Adipocyte (in vitro differentiated cells): ENCODE results near the gene TRMT13.
A peak's percentile ranks its signal among the peaks of the same experiment; 100 is the strongest.

ENCODE experiments used
- DNase-seq: peaks from one replicate; pipeline ENCODE4 v3.0.0-alpha.2; 2015; ENCODE audit warnings: low read depth
- H3K27me3 ChIP-seq: replicated peaks from 2 replicates; pipeline ENCODE4 v1.7.0; 2013; ENCODE audit warnings: mild to moderate bottlenecking, low read length, moderate library complexity; ENCODE audit not compliant: control insufficient read depth, insufficient read depth
- H3K36me3 ChIP-seq: 2 replicates; pipeline ENCODE4 v1.7.0; 2013; ENCODE audit warnings: low read length, mild to moderate bottlenecking, moderate library complexity; ENCODE audit not compliant: control insufficient read depth, insufficient read depth, severe bottlenecking
- H3K4me1 ChIP-seq: 2 replicates; pipeline ENCODE4 v1.7.0; 2013; ENCODE audit warnings: mild to moderate bottlenecking, low read length, moderate library complexity; ENCODE audit not compliant: control insufficient read depth, insufficient read depth
- H3K4me3 ChIP-seq: 2 replicates; pipeline ENCODE4 v1.7.0; 2013; ENCODE audit warnings: mild to moderate bottlenecking, low read length, moderate library complexity
- H3K9ac ChIP-seq: 2 replicates; pipeline ENCODE4 v1.7.0; 2013; ENCODE audit warnings: mild to moderate bottlenecking, low read length, moderate library complexity
- H3K9me3 ChIP-seq: 2 replicates; pipeline ENCODE4 v1.7.0; 2013; ENCODE audit warnings: mild to moderate bottlenecking, low read length, moderate library complexity; ENCODE audit not compliant: control insufficient read depth

TRMT13 gene

DNA sequence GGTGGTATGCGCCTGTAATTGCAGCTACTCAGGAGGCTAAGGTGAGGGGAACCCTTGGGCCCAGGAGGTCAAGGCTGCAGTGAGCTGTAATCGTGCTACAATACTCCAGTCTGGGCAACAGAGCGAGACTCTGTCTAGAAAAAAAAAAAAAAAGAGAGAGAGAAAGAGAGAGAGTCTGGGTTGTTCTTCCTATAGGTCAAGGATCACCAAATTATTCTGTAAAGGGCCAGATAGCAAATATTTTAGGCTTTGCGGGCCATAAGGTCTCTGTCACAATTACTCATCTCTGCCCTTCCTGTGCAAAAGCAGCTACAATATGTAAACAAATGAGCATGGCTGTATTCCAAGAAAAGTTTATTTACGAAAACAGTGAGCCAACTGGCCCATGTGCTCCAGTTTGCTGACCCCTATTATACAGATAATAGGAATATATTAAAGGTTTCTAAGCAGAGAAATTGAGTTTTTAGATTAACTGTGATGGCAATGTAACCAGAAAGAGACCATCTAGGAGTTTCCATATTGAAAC, 2.3 kb upstream of the TRMT13 start:
- peaks cover 22% of the 10 kb centered on the region for H3K4me1 ChIP-seq
- DNase-seq: no peak
- no peak overlapping the region for H3K4me3 ChIP-seq

DNA sequence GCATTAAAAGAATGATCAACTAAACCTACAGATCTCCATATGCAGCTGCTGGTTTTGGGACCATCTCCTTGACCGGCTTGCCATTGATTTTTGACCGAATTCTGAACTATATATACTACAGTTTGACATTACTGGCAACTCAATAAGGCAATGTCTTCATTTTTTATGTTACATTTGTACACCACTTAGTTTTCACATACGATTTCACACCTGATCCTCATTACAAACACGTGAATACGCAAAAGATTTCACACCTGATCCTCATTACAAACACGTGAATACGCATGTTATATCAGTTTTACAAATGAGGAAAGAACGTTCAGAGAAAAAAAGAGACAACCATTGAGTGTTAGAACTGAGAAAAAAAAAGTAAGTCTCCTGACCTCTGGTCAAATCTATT, 1.3 kb upstream of the TRMT13 start:
- Histone ChIP-seq H3K36me3 (peaks cover under 1% of the 10 kb centered on the region), H3K9me3 (no peaks in the 10 kb centered on the region), H3K4me3 (peak overlapping the region; percentile 93), H3K4me1 (peaks cover 22% of the 10 kb centered on the region), H3K9ac (peak overlapping the region; percentile 89), H3K27me3 (no peaks in the 10 kb centered on the region)
- no peak for DNase-seq

More for the DNA sequence above, 2.3 kb upstream of the TRMT13 start:
- no peaks in the 10 kb centered on the region for H3K9me3 ChIP-seq
- H3K27me3 ChIP-seq: no peaks in the 10 kb centered on the region
- no peaks in the 10 kb centered on the region for H3K36me3 ChIP-seq
- no peak overlapping the region for H3K9ac ChIP-seq

DNA sequence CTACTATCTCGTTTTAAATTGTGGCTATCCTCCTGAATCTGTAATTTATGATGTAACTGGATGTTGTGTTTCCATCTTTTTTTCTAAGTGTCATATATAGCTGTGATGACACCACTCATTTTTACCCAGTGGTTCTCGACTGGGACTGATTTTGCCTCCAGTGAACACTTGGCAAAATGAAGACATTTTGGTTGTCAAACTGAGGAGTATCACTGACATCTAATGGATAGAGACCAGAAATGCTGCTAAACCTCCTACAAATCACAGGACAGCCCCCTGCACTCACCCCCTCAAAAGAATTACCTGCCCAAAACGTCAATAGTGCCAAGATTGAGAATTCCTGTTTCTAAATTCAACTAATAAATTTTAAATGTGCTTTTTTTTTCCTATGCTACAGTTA, 1.9 kb downstream of the TRMT13 start:
- Histone ChIP-seq H3K4me1 (peaks cover 22% of the 10 kb centered on the region), H3K9me3 (no peaks in the 10 kb centered on the region), H3K27me3 (no peaks in the 10 kb centered on the region), H3K36me3 (peaks cover 33% of the 10 kb centered on the region), H3K4me3 (peak overlapping the region; percentile 93), H3K9ac (peak overlapping the region; percentile 43)
- no peak for DNase-seq

DNA sequence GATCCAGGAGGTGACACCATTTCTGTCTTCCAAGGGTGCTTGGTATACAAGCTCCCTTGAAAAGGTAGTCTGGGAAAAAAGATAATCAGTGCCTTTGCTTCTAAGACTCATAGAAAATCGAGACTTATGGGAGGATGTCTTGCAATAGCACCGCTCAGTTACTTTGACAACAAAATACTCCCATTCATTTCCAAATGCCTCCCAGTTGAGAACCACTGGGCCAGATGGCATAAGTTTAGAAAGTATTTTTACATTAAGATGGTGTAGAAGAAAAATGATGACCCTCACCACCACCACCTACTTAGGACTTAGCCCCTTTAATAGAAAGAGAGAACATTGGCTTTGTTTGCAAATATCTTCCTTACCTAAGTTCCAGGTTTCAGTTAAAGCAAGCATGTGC, 4.6 kb downstream of the TRMT13 start:
- no peak overlapping the region for H3K9ac ChIP-seq
- peaks cover 14% of the 10 kb centered on the region for H3K4me1 ChIP-seq
- no peaks in the 10 kb centered on the region for H3K27me3 ChIP-seq
- H3K4me3 ChIP-seq: no peak overlapping the region
- no peaks in the 10 kb centered on the region for H3K9me3 ChIP-seq
- peaks cover 60% of the 10 kb centered on the region for H3K36me3 ChIP-seq
- DNase-seq: no peak

DNA sequence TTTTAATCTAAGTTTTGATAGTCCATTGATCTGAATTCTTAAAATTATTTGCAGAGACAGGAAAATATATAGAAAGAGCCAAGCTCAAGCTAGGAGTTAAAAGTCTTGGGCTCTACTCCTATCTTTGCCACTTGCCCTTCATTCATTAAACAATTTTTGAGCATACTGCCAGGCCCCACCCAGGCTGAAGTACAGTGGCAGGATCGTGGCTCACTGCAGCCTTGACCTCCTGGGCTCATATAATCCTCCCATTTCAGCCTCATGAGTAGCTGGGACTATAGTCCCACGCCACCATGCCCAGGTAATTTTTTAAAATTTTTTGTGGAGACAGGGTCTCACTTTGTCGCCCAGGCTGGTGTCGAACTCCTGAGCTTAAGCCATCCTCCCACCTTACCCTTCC, 8.2 kb downstream of the TRMT13 start:
- Histone ChIP-seq H3K36me3 (peaks cover 95% of the 10 kb centered on the region), H3K27me3 (no peaks in the 10 kb centered on the region), H3K4me3 (no peak overlapping the region), H3K9ac (no peak overlapping the region), H3K4me1 (no peaks in the 10 kb centered on the region), H3K9me3 (no peaks in the 10 kb centered on the region)
- no peak for DNase-seq

DNA sequence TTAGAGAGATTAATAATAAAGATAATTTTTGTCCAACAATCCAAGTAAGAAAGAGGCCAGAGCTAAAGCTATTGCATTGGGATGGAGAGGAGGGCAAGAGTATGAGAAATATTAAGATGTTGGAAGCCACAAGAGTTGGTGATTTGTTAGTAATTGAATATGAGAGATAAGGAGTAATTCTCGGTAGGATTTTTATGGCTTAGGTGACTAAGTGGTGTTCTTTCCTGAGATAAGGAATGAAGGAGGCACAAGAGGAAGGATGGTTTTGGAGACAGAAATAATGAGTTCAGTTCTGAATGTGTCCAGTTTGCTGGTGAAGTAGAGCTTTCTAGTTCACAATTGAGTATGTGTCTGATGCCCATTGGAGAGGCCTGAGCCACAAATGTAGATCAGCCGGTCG, 9.4 kb downstream of the TRMT13 start:
- Histone ChIP-seq H3K9me3 (no peaks in the 10 kb centered on the region), H3K9ac (no peak overlapping the region), H3K4me1 (no peaks in the 10 kb centered on the region), H3K36me3 (peaks cover 98% of the 10 kb centered on the region), H3K27me3 (no peaks in the 10 kb centered on the region), H3K4me3 (no peak overlapping the region)
- no peak for DNase-seq

DNA sequence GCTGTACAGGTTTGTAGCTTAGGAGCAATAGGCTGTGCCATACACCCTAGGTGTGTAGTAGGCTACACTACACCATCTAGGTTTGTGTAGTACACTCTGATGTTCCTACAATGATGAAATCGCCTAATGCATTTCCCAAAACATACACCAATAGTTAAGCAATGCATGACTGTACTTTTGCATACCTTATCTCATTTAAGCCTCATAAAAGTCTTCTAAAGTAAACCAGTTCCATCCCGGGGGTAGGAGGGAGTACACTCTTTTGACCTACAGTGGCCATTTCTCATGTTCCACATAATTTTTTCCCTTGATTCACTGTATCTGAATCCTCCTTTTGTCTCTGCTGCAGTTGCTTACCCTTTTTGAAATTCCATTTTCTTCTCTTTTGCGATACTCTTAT, 12.2 kb downstream of the TRMT13 start:
- H3K27me3 ChIP-seq: no peaks in the 10 kb centered on the region
- no peak overlapping the region for H3K4me3 ChIP-seq
- H3K4me1 ChIP-seq: no peaks in the 10 kb centered on the region
- H3K36me3 ChIP-seq: peaks cover 96% of the 10 kb centered on the region
- no peaks in the 10 kb centered on the region for H3K9me3 ChIP-seq
- H3K9ac ChIP-seq: no peak overlapping the region
- DNase-seq: no peak

DNA sequence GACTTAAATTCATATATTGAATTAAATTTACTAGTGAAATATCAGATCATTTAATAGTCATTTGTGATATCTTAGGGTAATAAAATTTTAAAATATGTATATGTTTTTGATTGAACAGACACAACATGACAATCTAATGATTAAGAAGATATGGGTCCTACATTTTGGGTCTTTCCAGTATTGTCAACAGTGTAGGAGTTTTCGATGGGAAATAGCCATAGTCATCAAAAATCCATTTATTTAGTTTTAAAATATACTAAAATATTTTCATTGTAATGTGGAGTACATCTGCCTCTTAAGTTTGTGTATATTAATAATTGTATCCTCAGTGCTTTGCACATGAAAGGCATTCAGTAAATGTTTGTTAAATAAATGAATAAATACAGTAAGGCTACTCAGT, 14.0 kb downstream of the TRMT13 start:
- Histone ChIP-seq H3K27me3 (no peaks in the 10 kb centered on the region), H3K9me3 (no peaks in the 10 kb centered on the region), H3K9ac (no peak overlapping the region), H3K4me1 (no peaks in the 10 kb centered on the region), H3K36me3 (peaks cover 78% of the 10 kb centered on the region), H3K4me3 (no peak overlapping the region)
- DNase-seq: no peak

DNA sequence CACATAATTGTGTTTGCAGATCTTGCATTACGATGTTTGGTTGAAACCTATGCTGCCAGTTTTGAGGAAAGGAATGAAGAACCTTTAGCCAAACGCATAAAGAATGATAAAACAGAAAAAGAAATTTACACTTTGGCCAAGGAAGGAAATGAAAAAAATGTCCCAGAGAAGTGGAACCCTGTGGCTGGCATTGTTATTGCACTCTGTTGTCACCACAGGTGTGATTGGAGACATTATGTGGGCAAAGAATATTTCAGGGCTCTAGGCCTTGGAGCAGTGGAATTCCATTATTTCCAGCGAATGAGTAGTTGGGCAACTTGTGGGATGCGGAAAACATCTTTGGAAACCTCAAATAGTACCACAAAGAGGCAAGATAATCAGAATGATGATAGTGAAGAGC, 14.9 kb downstream of the TRMT13 start:
- no peaks in the 10 kb centered on the region for H3K4me1 ChIP-seq
- no peak for DNase-seq
- no peak overlapping the region for H3K4me3 ChIP-seq
- H3K36me3 ChIP-seq: peaks cover 70% of the 10 kb centered on the region
- no peaks in the 10 kb centered on the region for H3K27me3 ChIP-seq
- no peaks in the 10 kb centered on the region for H3K9me3 ChIP-seq
- no peak overlapping the region for H3K9ac ChIP-seq

DNA sequence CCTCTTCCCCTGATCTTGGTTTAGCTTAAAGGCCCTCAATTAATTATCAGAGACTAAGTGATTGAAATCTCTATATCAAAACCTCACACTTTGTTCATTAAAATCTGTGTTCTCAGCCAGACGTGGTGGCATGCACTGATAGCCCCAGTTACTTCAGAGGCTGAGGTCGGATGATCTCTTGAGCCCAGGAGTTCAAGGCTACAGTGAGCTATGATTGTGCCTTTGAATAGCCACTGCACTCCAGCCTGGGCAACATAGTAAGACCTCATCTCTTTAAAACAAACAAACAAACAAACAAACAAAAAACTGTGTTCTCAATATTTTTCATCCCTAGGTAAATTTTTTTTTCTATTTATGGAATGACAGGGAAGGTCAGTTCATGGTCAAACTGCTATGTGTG, 18.7 kb downstream of the TRMT13 start:
- Histone ChIP-seq H3K9ac (no peak overlapping the region), H3K27me3 (no peaks in the 10 kb centered on the region), H3K36me3 (peaks cover 33% of the 10 kb centered on the region), H3K9me3 (no peaks in the 10 kb centered on the region), H3K4me3 (no peak overlapping the region), H3K4me1 (no peaks in the 10 kb centered on the region)
- DNase-seq: no peak

DNA sequence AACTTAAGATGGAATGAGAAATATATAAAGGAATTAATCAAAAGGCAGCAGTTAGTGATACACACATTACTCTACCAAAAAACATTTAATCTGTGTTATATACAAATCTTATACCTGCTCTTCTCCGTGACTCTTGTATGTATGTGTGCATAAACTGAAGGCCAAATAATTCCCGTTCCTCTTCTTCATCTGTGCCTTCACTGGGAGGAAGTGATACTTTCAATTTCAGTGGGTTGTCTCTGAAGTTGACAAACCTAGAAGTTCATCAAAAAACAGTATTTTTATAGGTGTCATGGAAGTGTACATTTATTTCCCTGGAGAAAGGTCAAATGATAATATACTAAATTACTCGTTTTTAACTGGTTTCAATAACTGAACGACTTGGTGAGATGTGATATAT, 19.3 kb downstream of the TRMT13 start:
- Histone ChIP-seq H3K4me1 (no peaks in the 10 kb centered on the region), H3K36me3 (peaks cover 27% of the 10 kb centered on the region), H3K9me3 (no peaks in the 10 kb centered on the region), H3K4me3 (no peak overlapping the region), H3K9ac (no peak overlapping the region), H3K27me3 (no peaks in the 10 kb centered on the region)
- no peak for DNase-seq

DNA sequence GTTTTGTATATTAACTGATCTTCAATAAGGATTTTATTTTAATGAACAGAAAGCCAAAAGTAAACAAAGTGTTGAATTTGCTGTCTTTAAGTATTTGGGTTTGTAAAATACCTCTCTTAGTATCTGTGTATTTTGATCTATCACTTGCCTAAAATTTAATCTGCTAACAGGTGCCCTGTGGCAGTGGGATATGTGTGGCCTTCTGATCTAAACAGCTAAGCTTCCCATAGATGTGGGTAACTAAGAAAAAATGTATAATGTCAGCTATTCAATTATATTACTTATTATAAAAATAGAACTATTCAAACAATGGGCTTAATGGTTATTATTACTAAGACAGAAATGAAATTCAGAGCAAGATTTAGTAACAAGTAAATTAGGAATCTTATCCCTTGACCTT, 29.9 kb downstream of the TRMT13 start:
- no peak overlapping the region for H3K9ac ChIP-seq
- H3K9me3 ChIP-seq: no peaks in the 10 kb centered on the region
- DNase-seq: no peak
- no peaks in the 10 kb centered on the region for H3K36me3 ChIP-seq
- no peak overlapping the region for H3K4me3 ChIP-seq
- H3K27me3 ChIP-seq: no peaks in the 10 kb centered on the region
- peaks cover 15% of the 10 kb centered on the region for H3K4me1 ChIP-seq
